Ectodermal cell (in vitro differentiated cells): Measurements from ENCODE around the gene MAP4K5.

ENCODE experiments used
- H3K27ac ChIP-seq: 2 replicates; pipeline ENCODE4 v1.7.0; 2013; ENCODE audit warnings: mild to moderate bottlenecking, low read depth, low read length; ENCODE audit not compliant: insufficient read depth, poor library complexity, severe bottlenecking
- H3K27me3 ChIP-seq: 2 replicates; pipeline ENCODE4 v1.7.0; 2013; ENCODE audit warnings: mild to moderate bottlenecking, low read length; ENCODE audit not compliant: insufficient read depth, control insufficient read depth, poor library complexity, severe bottlenecking
- H3K36me3 ChIP-seq: one replicate; pipeline ENCODE4 v1.7.0; 2013; ENCODE audit warnings: low read length; ENCODE audit not compliant: control insufficient read depth, insufficient read depth
- H3K4me1 ChIP-seq: one replicate; pipeline ENCODE4 v1.7.0; 2013; ENCODE audit warnings: low read length; ENCODE audit not compliant: control insufficient read depth, insufficient read depth
- H3K4me3 ChIP-seq: 2 replicates; pipeline ENCODE4 v1.7.0; 2013; ENCODE audit warnings: low read depth, low read length, control low read depth; ENCODE audit not compliant: insufficient read depth
- H3K9me3 ChIP-seq: 2 replicates; pipeline ENCODE4 v1.7.0; 2013; ENCODE audit warnings: mild to moderate bottlenecking, low read length, moderate library complexity; ENCODE audit not compliant: control insufficient read depth
- WGBS, 2 experiments: methylation state at CpG; one replicate each; pipeline ENCODE4 v1.1.7; 2013; ENCODE audit warnings: missing lambda C conversion rate in 2 of 2; 5-methylcytosine and 5-hydroxymethylcytosine counted together

The MAP4K5 gene

GRCh38 chr14:50394713-50395112 is 137.7 kb downstream of the MAP4K5 start:
- H3K4me3 ChIP-seq: no peak overlapping the region
- H3K9me3 ChIP-seq: no peaks in the 10 kb centered on the region
- H3K27ac ChIP-seq: no peak overlapping the region
- H3K27me3 ChIP-seq: peaks cover 17% of the 10 kb centered on the region
- H3K36me3 ChIP-seq: no peaks in the 10 kb centered on the region
- 96 to 97% methylated on average over 5 of the region's 5 CpGs for WGBS, 2 experiments
- H3K4me1 ChIP-seq: peaks cover 3% of the 10 kb centered on the region

- 94 to 95% methylated on average over 8 to 9 of the region's 9 CpGs for WGBS, 2 experiments
- Histone ChIP-seq H3K9me3 (no peaks in the 10 kb centered on the region), H3K27ac (no peak overlapping the region), H3K27me3 (no peaks in the 10 kb centered on the region), H3K4me1 (no peaks in the 10 kb centered on the region), H3K36me3 (no peaks in the 10 kb centered on the region), H3K4me3 (no peak overlapping the region)
Measured at GRCh38 chr14:50389668-50390441, 142.5 kb downstream of the MAP4K5 start.

GRCh38 chr14:50388256-50388931 is 144.0 kb downstream of the MAP4K5 start:
- 63 to 65% methylated on average over 9 of the region's 9 CpGs for WGBS, 2 experiments

GRCh38 chr14:50387548-50387947 is 144.8 kb downstream of the MAP4K5 start:
- Histone ChIP-seq H3K36me3 (no peaks in the 10 kb centered on the region), H3K9me3 (no peaks in the 10 kb centered on the region), H3K4me3 (no peak overlapping the region), H3K27ac (no peak overlapping the region), H3K27me3 (no peaks in the 10 kb centered on the region), H3K4me1 (no peaks in the 10 kb centered on the region)
- 89 to 95% methylated on average over 1 of the region's 1 CpG for WGBS, 2 experiments

More at GRCh38 chr14:50388256-50388931, 144.0 kb downstream of the MAP4K5 start:
- Histone ChIP-seq H3K4me3 (no peak overlapping the region), H3K27ac (no peak overlapping the region), H3K9me3 (no peaks in the 10 kb centered on the region), H3K27me3 (no peaks in the 10 kb centered on the region), H3K36me3 (no peaks in the 10 kb centered on the region), H3K4me1 (no peaks in the 10 kb centered on the region)

- Histone ChIP-seq H3K4me1 (no peaks in the 10 kb centered on the region), H3K27me3 (no peaks in the 10 kb centered on the region), H3K27ac (no peak overlapping the region), H3K36me3 (no peaks in the 10 kb centered on the region), H3K4me3 (no peak overlapping the region), H3K9me3 (no peaks in the 10 kb centered on the region)
- WGBS, 2 experiments: 59% methylated on average over 2 to 3 of the region's 3 CpGs
Measured at GRCh38 chr14:50383618-50384225, 148.6 kb downstream of the MAP4K5 start.

- Histone ChIP-seq H3K36me3 (no peaks in the 10 kb centered on the region), H3K27me3 (no peaks in the 10 kb centered on the region), H3K4me1 (peaks cover 6% of the 10 kb centered on the region), H3K4me3 (no peak overlapping the region), H3K9me3 (no peaks in the 10 kb centered on the region), H3K27ac (no peak overlapping the region)
- WGBS, 2 experiments: 91 to 92% methylated on average over 14 of the region's 14 CpGs
Measured at GRCh38 chr14:50381823-50382287, 150.5 kb downstream of the MAP4K5 start.

- H3K9me3 ChIP-seq: no peaks in the 10 kb centered on the region
- WGBS, 2 experiments: 86 to 92% methylated on average over 1 of the region's 1 CpG
- H3K4me1 ChIP-seq: peaks cover 9% of the 10 kb centered on the region
- H3K4me3 ChIP-seq: no peak overlapping the region
- H3K36me3 ChIP-seq: no peaks in the 10 kb centered on the region
- no peaks in the 10 kb centered on the region for H3K27me3 ChIP-seq
- no peak overlapping the region for H3K27ac ChIP-seq
Measured at GRCh38 chr14:50381008-50381407, 151.4 kb downstream of the MAP4K5 start.

GRCh38 chr14:50380455-50380854 is 151.9 kb downstream of the MAP4K5 start:
- WGBS, 2 experiments: 89 to 95% methylated on average over 1 of the region's 1 CpG
- H3K27ac ChIP-seq: no peak overlapping the region

GRCh38 chr14:50379563-50379962 is 152.8 kb downstream of the MAP4K5 start:
- 89 to 94% methylated on average over 2 of the region's 2 CpGs for WGBS, 2 experiments
- Histone ChIP-seq H3K4me3 (no peak overlapping the region), H3K27ac (no peak overlapping the region), H3K27me3 (no peaks in the 10 kb centered on the region), H3K4me1 (peaks cover 9% of the 10 kb centered on the region), H3K36me3 (no peaks in the 10 kb centered on the region), H3K9me3 (no peaks in the 10 kb centered on the region)

More at GRCh38 chr14:50380455-50380854, 151.9 kb downstream of the MAP4K5 start:
- H3K27me3 ChIP-seq: no peaks in the 10 kb centered on the region
- peaks cover 9% of the 10 kb centered on the region for H3K4me1 ChIP-seq
- no peaks in the 10 kb centered on the region for H3K36me3 ChIP-seq
- no peak overlapping the region for H3K4me3 ChIP-seq
- no peaks in the 10 kb centered on the region for H3K9me3 ChIP-seq

GRCh38 chr14:50377550-50378085 is 154.8 kb downstream of the MAP4K5 start:
- Histone ChIP-seq H3K36me3 (no peaks in the 10 kb centered on the region), H3K27me3 (no peaks in the 10 kb centered on the region), H3K4me3 (no peak overlapping the region), H3K27ac (no peak overlapping the region), H3K9me3 (no peaks in the 10 kb centered on the region), H3K4me1 (peaks cover 9% of the 10 kb centered on the region)
- WGBS, 2 experiments: 85 to 93% methylated on average over 4 of the region's 4 CpGs
